HG03378 (cell line): ENCODE data around the gene ANKRD33B.

Source experiments
- ATAC-seq: cut with Tn5 transposase; IDR thresholded peaks from one replicate; pipeline ENCODE4 v1.9.1; 2021; ENCODE audit warnings: mild to moderate bottlenecking, moderate library complexity; ENCODE audit not compliant: unreplicated experiment

The ANKRD33B gene

DNA sequence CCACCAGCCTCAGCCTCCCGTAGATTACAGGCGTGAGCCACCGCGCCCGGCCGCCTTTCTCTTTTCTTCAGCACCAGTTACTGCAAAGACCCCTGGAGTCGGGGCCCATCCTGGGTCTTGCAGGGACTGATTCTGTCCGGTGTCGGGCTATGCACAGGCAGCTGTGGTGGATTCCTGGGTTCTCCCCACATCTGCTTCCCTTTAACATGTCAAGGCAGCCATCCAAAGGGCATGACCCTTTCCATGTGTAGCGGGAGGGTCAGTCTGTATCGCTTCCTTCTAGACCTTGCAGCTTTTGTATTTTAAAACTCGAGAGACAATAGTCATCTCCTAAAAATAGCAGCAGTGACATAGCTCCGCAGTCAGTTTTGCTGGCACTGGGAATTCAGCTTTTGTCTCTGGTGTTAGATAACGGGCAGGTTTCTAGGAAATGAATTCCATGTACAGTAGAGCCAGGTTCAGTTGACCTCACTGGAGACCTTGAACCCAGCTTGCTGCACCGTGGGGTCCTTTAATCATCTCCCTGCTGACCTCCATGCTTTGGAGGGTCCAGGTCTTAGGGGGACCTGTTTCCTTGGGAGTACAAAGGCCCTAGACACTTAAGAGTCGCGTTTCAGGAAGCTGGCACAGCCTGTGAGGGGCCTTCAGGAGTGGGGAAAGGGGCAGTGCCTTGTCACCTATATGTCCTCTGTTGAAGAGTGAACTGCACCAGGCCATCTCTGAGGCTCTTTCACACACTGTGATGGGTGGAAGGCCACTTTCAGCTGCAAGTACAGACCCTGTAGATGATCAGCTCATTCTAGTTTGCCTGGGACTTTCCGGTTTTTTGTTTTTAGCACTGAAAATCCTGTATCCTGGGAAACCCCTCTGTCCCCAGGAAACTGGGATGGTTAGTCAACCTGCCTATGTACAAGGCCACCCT, 13.8 kb downstream of the ANKRD33B start:
- ATAC-seq = peak; percentile 45

DNA sequence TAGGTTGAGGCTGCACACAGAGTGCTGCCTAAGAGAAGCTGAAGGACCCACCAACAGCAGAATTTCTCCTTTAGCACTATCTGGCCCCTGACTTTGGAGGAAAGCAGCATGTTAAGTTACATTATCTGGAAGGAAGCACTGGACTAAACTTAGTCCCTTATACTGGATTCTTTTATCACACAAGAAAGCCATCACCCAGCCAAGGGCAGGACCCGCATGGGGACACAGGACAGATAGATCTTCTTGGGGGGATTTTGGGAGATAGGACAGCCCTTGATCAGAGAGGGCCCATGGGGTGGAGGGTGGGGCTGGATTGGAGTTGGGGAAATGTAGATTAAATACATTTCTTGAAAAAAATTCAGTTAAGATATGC, 14.4 kb downstream of the ANKRD33B start:
- ATAC-seq = no peak

DNA sequence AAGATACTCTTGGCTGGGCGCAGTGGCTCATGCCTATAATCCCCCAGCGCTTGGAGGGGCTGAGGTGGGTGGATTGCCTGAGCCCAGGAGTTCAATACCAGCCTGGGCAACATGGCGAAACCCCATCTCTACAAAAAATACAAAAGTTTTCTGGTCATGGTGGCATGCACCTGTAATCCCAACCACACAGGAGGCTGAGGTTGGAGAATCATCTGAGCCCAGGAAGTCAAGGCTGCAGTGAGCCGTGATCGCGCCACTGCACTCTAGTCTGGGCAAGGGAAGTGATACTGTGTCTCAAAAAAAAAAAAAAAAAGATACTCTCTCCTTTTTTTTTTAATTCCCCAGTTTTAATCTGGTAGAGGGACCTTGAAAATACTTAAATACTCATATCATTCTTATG, 15.0 kb downstream of the ANKRD33B start:
- peak; percentile 50 for ATAC-seq

DNA sequence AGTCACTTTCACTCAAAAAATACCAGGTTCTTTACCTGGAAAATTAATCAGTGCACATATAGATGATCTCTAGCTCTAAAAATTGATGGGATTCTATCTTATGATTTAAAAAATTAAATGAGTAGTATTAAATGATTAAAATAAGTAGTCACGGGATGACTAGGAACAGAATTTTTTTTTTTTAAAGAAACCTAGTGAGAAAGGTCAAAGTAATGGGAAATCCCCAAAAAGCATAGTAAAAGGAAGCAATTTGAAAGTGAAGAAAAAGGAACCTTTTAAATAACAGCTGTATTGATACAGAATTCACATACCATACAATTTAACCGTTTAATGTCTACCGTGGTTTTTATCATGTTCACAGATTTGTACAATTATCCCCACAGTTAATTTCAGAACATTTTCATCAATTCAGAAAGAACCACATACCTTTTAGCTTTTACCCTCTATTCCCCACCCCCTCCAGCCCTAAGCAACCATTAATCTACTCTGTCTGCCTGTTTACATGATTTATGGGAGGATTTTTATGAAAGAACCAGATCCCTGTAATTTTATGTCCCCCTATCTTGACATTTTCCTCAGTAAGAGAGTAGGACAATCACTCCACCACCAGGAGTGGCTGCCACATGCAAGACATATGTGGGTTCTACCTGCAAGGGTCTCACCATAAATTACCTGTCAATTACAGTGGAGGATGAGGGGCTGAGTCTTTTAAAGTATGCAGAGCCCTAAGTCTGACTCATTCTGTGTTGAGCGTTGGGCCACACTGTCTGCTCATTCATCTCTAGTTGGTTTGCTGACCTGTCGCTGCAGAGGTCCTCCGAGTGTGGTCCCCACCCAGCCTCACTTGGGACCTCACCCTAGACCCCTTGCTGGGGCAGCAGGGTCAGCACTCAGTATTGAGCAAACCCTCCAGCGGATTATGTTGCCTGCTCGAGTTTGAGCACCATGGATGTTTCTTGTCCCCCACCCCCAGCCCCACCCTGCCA, 16.0 kb downstream of the ANKRD33B start:
- ATAC-seq = peak; percentile 51

DNA sequence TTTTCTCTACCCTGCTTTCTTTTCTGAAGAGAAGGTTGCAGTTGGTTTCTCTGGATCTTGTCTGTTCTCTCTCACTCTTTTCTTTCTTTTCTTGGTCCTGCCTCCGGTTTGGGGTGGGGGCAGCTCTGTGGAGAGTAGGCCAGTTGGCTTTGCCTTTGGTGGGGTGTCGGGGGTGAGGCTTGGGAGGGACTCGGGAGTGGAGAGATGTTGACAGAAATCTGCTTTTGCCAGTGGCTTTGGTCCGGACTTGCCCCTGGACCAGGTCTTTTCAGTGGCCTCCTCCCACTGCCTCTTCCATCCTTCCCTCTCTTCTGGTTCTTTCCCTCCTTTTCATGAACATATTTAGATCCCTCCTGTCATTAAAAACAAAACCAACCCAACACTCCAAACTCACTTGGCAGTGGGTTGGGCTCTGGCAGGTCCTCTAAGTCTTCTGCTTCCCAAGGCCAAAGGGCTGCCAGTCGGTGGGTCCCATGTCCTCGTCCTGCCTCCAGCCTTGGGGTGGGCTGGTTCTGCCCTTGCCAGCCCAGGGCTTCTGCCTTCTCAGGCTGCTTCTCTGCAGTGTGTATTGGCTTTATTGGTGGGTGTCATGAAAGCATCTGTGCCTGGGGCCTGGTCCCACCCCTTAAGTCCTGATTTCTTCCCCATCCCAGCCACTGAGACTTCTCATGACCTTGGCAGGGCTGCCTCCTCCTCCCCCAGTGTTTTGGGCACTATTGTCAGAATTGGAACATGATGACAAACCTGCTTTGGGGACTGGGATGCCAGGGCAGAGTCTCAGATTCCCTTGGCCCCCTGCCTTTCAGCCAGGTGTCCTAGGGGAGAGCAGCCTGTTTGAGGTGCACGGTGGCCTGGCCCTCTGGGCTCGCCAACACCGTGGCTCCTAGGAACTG, 16.9 kb downstream of the ANKRD33B start:
- ATAC-seq = no peak

DNA sequence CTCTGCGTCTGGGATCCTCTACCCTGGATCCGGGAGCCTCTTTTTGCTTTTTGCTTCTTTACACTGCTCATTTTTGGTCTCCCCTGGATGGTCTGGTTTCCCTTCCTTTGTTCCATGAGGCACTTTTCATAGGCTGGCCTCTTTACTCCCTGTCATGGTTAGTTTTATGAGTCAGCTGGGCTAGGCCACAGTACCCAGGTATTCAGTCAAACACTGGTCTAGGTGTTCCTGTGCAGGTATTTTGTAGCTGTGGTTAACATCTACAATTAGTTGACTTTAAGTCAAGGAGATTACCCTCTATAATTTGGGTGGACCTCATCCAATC, 17.5 kb downstream of the ANKRD33B start:
- no peak for ATAC-seq

DNA sequence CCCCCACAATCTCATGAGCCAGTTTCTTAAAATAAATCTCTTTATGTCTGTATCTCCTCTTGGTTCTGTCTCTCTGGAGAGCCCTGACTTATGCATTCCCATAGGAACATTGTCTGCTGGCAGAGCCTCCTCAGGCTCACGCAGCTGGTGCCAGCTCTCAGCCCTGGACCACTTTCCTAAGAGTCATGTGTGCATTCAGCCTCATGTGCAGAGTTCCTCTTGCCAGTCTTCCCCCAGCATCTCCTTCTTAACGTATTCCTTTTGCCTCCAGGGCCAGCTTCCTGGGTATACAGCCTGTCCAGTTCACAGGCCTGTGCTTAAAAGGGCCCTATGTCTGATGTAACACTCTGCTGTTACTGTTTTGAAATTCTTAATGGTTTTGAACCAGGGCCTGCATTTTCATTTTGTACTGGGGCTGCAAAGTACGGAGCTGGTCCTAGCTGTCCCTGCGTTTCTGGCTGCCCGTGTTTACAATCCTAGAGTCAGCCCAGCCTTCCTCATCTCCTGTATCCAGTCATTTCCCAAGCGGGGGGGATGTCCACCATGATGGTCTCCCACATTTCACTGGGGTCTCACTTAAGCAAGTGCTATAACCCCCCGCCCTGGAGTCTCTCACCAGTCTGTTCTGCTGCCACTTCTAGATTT, 18.1 kb downstream of the ANKRD33B start:
- ATAC-seq = no peak

DNA sequence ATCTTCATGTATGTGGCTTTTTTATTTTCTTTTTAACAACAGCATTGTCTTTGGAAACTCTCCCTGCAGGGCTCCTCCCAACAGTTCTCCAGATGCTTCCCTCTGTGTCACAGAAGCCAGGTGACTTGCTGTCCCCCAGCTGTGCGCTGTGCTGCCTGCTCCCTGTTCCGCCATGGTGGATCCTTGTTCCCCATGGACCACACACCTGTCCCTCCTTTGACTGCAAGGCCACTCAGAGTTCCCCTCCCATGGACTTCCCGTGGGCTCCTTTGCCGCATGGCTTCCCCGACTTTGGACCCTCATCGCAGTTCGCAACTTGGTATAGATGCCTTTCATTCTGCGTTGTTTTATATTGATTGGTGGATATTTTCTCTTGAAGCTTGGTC, 18.6 kb downstream of the ANKRD33B start:
- ATAC-seq = no peak

DNA sequence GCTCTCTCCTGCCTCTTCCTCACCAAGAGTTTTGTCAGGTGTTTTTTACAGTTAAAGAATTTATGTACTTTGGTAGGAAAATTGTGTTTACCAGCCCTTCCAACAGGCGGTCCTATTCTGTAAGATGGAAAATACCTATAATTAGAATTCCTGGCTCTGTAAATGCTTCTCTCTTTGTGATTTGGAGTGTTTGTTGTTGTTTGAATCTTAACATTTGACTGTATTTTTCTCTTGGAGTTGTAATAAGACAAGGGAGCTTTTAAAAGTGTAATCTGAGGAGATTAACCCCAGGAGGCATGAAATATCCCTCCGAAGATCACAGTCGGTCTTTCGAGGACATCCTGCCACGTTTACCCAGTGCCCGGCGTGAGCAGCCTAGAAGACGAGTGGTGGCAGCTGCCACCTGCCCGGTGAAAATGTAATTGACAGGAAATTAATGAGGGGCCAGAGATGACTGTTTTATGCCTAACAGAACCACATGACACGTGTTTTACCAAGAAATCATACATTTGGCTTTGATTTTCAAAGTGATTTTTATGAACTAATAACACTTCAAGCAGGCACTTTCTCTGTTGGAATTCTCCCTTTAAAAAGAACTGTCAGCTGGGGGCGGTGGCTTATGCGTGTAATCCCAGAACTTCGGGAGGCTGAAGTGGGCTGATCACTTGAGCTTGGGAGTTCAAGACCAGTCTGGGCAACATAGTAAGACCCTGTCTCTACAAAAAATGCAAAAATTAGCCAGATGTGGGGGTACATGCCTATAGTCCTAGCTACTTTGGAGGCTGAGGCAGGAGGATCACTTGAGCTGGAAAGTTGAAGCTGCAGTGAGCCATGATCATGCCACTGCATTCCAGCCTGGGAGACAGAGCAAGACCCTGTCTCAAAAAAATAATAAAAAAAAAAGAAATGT, 20.0 kb downstream of the ANKRD33B start:
- ATAC-seq = no peak

DNA sequence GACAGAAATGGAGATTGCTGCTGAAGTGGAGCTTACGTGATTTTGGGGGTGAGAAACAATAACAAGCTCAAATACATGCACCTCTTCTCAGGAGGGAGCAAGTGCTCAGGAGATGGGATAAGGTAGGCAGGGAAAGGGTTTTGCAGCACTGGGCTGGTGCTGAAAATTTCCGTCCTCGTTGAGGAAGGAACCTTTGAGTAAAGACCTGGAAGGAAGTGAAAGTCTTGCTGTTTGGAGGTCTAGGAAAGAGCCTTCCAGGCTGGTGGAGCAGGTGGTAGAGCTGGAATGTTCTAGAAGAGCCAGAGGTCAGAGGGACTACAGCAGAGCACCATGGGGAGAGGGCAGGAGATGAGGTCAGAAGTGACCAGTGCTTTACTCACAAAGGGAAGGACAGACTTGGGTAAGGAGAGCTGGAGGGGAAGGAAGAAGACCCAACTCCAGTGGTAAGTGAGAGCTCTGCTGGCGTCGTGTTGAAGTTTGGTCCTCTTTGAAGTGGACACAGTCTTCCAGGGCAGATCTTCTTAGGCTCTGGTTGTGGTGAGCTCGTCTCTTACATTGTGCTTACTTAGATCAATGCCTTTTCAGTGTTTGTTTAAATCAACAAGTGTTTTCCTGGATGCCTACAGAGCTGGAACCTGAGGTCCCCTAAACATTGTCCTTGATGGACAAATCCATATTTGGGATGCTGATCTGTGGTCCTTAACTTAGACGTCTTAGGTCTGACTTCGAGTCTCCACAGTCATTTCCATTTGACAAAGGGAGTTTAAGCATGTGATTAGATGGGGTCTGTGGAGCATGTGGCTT, 21.0 kb downstream of the ANKRD33B start:
- ATAC-seq = no peak

DNA sequence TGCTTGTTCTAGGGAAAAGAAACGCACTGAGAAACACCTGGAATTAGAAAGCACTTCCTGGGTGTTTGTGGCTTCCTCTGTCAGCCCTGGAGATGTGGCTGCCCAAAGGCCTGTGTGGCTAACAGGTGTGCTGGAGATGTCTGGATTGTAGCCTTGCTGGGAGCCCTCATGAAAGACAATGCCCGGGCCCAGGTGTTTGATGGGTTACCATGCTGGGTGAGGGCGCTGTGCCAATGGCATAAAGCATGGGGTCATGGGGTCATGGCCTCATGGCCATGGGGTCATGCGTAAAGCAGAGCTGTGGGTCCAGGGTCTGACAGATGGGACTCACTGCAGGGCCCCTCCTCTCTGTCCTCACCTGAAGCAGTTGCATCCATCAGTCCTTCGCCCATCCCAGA, 21.6 kb downstream of the ANKRD33B start:
- no peak for ATAC-seq

DNA sequence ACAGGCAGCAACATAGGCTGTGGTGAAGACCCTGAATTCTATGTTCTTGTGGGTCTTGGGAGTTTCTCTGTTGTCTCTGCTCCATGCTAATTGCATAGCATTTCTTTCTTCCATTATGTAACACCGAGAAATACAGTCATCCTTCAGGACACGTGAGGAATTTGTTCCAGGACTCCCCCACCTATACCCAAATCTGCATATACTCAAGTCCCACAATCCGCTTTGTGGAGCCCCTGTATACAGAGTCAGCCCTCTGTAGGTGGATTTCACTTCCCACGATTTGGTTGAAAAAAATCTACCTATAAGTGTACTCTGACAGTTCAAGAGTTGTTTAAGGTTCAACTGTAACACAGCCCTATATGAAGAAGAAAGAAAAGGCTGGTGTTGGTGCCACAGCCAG, 22.1 kb downstream of the ANKRD33B start:
- no peak for ATAC-seq

DNA sequence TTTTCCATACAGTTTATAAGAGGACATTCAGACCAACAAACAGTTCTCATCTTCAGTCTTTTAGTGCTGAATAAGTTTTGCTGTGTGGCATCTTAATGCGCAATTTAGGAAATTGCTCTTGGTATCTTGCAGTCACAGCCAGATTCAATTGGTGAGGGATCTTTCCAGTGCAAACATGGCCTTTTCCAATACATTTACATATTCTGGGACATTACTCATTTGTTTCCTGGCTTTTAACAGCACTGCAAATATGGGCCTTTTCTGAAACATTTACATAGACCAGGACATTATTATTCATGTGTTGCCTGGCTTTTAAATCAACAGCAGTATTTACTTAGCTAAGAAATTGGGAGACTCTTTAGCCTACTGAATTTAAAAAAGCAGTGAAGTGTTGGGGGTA, 22.7 kb downstream of the ANKRD33B start:
- ATAC-seq = no peak

DNA sequence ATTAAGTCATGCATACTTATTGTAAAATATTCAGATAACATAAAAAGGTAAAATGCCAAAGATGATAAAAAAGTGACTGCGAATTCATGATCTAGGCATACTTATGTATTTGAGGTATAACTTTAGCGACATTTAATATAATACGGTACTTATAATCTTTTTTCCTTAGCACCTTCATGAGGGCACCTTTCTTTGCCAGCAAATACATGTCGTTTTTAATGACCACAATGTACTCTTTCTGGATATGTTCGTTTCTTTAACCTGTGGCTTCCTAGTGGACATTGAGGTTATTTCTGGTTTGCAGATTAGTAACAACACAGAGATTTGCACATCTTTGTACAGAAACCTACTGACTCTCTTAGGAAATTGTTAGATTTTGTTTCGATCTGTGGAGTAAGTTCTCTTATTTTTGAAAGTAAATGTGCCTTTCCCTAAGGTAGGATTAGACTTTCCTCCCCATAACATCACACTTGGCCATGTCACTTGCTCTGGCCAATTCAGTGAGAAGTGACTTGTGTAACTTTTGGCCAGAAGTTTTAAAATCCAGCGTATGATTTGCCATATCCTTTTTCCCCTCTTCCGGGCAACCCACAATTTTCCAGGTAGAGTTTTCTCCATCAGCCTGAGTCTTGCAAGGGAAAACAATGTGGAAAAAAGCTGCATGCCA, 24.4 kb downstream of the ANKRD33B start:
- ATAC-seq = no peak

DNA sequence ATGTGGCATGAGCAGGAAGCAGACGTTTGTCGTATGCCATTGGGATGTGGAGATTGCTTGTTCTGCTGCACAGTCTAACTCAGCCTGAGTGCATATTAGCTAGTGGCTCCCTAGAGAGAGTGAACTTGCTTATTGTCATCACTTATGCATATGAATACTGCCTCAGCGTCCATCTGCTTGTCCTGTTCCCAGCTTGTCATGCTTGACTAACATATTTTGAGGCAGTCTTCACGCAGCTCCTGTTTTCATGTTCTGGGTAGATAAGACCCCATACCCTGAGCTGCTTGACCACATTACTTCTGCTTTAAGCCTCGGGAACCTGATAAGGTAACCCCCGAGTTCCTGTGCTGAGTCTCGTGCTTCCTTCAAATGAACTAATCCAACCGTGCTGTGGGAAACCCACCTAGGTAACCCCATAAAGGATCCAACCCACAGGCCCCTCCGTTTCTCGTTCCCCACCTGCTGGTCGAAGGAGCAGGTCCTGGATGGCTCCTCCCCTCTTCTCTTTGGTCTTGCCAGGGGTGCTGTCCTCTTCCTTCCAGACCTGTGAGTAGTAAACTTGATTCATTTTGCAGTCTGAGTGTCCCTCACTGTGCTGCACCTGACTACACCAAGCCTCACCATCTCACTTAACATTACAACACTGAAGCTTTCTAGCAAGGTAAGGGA, 25.0 kb downstream of the ANKRD33B start:
- ATAC-seq = peak; percentile 31

DNA sequence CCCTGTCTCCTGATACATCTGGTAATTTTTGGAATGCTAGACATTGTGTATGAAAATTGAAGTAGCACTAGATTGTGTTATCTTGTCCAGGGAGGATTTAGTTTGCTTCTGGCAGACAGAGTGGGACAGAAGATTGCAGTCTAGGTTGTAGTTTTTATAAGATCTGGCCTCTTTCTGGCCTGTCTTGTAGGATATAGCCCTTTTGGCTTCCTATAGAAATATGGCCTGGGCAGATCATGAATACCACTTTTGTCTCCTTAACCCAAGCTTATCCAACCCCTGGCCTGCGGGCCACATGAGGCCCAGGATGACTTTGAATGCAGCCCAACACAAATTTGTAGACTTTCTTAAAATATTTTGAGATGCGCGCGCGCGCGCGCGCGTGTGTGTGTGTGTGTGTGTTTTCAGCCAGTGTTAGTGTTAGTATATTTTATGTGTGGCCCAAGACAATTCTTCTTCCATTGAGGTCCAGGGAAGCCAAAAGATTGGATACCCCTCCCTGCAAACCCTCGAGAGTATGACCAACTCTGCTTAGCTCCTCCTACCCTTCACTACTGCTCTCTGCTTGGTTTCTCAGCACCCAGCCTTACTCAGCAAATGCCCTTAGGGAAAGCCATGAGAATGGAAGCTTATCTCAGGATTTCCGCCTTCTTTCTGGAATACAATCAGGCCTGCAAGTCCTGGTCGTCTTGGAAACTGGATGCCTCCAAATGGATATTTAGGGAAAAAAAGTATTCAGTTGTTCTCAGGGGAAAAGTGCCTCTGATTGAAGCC, 26.5 kb downstream of the ANKRD33B start:
- peak; percentile 27 for ATAC-seq

DNA sequence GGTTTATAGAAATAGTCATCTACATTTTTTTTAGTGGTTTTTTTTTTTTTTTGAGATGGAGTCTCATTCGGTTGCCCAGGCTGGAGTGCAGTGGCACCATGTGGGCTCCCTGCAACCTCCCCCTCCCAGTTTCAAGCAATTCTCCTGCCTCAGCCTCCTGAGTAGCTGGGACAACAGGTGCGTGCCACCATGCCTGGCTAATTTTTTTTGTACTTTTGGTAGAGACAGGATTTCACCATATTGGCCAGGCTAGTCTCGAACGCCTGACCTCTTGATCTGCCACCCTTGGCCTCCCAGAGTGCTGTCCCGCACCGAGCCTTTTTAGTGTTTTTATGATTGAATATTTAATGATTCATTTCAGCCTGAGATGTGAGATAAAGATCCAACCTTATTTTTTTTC, 27.3 kb downstream of the ANKRD33B start:
- ATAC-seq = no peak
